Effector CD4-positive, alpha-beta T cell (primary cell): ENCODE results near the gene OSBPL9.
"Not testable (repeated sequence)": the region's sequence is repeated elsewhere in the genome, so short reads cannot be mapped to it uniquely, and the experiment has no call there.

Experiments used
- DNase-seq: peaks from one replicate; pipeline ENCODE4 v3.0.0-alpha.2; 2020

OSBPL9 gene

DNA sequence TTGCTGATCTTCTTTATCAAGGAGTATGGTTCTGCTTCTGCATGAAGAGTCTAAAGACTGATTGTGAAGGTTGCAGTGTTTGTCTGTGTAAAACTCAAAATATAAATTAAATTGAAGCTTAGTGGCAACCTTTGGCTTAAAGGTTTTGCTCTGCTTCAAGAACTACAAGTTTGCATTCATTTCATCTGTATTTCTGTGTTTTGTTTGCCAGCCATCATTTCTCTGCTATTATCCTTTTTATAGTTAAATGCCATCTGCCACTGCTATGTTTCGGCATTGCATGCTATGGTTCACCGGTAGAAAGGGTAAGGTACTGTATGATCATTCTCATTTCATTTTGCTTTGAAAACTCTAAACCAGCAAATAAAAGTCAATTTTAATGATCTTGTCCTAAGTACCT is 52.9 kb downstream of the OSBPL9 start:
- DNase-seq: no peak

DNA sequence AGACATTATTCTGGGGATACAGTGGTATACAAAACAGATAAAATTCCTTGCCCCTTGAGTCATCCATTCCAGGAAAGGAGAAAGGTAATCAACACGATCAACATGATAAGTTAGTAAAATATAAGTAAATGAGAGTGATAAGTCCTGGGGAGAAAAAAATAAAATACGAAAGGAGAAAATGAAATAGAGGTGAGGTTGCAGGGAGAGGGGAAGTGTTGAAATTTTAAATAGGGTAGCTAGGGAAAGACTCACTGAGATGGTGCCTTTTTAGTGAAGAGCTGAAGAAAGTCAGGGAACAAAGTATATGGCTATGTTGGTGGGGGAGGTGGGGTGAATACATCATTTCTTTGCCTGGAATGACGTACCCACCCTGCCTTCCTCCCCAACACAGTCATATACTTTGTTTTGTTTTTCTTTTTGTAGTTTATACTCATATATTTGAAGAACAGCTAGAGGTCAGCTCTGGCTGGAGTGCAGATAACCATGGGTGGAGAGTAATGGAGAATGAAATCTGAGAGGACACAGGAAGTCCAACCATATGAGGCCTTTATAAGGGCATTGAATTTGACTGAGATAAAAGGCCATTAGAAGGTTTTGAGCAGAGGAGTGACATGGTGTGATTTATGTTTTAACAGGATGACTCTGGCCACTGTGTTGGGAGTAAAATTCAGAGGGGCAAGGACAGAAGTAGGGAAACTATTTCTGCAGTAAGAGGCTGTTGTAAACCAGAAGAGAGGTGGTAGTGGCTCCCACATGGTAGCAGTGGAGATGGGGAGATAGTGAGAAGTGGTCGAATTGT is 54.8 kb downstream of the OSBPL9 start:
- no peak for DNase-seq

DNA sequence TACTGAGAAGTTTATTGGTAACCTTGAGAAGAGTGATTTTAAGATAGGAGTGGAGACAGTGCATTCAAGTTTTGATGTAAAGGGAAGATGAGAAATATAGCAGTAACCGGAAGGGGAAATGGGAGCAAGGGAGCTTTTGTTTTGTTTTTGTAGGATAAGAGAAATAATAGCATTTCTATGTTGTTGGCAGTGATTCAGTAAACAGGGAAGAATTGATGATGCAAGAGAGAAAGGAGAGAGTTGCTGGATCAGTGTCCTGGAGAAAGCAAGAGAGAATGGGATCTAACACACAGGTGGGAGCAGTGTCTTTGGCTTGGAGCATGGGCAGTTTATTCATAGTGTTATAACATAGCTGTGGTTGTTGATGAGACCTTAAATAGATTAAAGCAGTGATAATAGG is 56.4 kb downstream of the OSBPL9 start:
- no peak for DNase-seq

DNA sequence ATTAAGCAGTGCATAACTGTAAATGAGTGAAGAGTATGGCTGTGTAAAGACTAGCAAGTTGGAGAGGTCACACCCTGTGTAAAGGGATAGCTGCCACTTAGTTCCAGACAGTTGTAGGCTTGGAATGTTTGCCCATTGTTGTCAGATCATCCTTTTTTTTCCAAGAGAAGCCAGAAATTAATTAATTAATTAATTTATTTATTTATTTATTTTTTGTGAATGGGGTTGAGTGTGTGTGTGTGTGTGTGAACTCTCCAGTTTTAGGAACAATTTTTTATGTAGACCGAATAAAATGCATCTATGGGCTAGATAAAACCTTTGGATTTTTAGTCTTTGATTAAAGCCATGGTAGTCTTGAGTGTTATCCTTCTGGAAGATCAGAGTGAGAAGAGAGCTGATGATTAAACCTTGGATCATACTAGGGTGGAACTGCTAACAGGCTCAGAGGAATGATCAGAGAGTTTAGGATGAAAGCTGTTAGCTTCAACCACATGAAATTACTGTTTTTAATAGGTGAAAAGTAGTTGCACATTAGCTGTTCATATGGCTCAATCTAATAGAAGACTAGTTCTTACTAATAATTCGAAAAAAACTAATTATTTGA is 58.4 kb downstream of the OSBPL9 start:
- no peak for DNase-seq

DNA sequence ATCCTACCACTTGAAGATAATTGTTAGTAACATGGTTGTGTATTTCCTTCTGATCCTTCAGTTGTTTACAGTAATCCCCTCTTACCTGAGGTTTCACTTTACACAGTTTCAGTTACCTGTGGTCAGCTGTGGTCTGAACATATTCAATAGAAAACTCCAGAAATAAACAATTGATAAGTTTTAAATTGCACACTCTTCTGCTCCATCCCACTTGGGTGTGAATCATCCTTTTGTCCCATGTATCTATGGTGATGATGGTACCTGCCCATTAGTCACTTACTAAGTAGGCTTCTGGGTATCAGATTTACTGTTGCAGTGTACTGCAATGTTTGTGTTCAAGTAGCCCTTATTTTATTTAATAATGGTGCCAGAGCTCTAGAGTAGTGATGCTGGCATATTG is 62.5 kb downstream of the OSBPL9 start:
- DNase-seq: no peak

DNA sequence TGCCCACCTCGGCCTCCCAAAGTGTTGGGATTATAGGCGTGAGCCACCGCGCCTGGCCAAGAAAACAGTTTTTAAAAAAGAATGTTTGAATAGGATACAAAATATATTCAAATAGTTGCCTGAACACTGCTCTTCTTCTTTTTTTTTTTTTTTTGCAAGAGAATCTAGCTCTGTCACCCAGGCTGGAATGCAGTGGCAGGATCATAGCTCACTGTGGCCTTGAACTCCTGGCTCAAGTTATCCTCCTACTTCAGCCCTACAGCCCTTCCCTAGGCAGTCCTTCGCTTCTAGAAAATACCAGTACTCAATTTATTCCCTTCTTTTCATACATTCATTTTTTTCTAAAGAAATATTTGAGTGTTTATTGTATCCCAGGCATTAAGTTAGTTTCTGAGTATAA is 67.9 kb downstream of the OSBPL9 start:
- no peak for DNase-seq

DNA sequence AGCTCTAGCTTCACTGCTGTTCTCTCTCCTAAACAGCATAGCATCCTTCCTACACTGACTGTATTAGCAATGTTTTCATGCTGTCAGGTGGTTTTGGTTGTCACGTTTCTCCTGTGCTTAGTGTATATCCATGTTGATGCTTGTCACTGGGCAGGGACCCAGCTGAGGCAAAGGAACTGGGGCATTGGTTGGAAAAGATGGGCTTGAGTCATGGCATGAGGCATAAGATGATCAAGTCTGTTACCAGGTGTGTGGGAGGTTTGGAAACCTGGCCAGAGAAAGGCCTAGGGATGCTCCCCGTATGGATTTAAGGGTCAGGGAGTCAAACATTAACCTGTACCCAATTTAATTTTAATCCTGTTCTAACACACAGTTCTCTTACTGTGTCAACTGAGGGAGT is 69.6 kb downstream of the OSBPL9 start:
- no peak for DNase-seq

DNA sequence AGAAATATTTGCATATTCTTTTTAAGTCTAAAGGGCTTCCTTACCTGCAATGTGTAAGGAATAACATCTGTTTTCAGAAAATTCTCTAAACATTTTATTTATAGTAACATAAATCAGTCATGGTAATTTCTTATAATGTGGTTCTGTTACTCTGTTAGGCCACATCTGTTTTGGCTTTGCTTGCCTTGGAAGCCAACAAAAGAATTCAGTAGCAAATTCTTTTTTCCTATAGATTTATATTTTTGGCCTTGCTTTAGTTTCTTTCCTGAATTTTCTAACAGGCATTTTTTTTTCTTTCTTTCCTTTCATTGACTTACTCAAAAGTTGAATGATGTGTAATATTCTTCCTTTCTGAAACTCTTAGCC is 72.2 kb downstream of the OSBPL9 start:
- no peak for DNase-seq

DNA sequence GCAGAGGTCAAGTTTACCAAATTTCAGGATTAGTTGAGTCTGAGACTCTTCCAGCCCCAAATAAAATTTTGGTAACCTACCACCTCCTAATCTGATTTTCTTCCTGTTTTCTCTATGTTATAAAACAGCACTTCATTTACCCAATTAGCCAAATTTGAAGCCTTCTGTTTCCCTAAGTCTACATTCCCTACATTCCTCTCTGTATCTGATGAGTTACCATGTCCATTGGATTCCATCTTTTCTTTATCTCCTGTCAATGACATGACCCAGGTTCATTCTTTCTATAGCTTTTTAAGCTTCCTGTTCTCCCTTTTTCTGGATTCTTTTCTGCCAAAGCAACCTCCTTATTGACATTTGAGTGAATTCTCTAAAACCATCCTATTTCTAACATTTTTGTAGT is 72.8 kb downstream of the OSBPL9 start:
- no peak for DNase-seq

DNA sequence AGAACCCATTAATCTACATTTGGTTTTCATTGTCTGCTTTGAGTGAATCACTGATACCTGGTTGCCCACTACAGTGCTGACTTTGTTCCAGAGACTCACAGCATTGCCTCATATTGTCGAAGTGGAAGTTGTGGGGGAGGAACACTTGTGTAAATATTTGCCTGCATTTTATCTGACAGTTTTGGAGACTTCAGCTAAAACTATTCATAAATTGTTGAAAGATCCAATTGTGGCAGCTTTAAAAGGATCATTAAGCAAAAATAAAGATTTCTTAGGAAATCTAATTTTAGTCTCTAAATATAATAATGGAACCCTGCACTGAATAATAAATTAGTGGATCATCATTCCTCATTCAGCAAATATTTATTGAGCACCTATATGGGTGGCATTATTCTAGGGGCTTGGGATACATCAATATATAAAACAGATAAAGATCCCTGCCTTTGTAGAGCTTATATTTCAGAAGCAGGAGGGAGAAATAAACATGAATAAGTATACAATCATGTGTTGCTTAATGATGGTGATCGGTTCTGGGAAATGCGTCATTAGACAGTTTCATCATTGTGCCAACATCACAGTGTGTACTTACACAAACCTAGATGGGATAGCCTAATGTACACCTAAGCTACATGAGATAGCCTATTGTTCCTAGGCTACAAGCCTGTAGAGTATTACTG is 73.5 kb downstream of the OSBPL9 start:
- no peak for DNase-seq

DNA sequence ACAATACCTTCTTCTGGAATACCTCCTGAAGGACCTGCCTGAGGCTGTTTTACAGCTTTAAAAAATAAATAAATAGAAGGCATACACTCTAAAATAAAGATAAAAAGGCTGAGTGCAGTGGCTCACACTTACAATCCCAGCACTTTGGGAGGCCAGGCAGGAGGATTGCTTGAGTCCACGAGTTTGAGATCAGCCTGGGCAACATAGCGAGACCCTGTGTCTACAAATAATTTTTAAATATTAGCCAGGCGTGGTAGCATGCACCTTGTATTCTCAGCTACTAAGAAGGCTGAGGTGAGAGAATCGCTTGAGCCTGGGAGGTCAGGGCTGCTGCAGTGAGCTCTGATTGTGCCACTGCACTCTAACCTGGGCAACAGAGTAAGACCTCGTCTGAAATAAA is 75.0 kb downstream of the OSBPL9 start:
- no peak for DNase-seq

DNA sequence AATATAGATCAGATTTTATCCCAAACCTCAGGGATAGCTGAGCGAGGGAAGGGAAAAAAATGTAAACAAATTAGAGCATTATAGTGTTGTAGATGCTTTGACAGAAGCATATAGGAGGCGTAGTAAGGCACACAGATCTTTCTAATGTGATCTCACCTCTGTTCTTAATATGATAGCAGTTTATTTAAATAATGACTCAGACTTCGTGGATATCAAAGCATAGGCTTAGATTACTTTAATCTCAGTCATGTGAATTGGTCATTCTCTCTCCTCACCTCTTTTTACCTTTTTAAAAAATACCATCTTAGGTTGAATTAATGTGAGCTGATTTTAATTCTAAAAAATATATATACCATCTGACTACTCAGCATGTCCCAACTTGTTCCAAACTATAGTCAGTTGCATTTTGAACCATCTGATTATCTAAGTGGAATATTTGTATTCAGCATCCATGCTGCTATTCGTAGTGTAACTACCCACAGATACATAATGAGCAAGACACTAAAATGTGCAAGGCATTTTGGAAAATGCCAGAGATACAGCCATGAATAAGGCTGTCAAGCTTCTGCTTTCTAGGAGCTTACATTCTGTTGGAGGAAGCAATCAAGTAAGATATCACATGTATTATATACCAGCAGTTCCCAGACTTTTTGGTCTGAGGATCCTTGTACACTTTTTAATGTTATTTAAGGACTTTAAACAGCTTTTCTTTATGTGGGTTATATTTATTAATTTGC is 76.7 kb downstream of the OSBPL9 start:
- no peak for DNase-seq

DNA sequence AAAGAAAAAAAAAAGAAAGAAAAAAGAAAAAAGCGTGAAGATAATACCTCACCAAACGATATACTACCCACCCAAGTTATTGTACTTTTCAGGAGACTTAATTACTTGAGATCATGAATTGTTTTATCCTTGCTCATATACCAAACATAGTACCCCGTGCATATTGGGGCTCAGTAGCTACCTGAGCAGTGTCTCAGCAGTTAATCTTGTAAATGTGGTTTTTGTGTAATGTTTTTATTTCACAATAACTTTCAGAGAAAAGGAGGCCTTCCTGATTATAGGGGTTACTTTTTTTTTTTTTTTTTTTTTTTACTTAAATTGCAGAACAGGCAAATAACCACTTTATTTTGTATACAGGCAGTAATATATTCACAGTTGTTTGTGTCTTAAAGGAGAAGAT is 80.3 kb downstream of the OSBPL9 start:
- no peak for DNase-seq

DNA sequence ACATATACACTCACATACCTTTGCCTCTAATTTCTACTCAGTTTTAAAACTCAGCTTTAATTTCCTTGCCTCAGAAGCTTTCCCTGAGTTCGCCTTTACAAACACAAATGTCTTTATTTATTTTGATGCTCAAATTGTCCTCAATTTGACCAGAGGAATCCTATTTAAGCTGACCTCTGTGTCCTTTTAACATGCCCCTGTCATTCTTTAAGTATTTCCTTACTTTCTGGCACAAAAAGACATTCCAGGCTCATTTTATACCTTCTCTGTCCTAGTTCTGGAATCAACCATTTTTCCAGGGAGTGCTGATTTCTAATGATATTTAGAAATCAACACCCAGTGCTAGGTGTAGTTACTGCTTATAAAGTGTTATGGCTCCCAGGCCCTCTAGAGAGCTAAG is 82.5 kb downstream of the OSBPL9 start:
- DNase-seq: no peak

DNA sequence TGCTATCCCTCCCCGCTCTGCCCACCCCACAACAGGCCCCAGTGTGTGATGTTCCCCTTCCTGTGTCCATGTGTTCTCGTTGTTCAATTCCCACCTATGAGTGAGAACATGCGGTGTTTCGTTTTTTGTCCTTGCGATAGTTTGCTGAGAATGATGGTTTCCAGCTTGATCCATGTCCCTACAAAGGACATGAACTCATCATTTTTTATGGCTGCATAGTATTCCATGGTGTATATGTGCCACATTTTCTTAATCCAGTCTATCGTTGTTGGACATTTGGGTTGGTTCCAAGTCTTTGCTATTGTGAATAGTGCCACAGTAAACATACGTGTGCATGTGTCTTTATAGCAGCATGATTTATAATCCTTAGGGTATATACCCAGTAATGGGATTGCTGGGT is 84.9 kb downstream of the OSBPL9 start:
- DNase-seq: not testable (repeated sequence)

DNA sequence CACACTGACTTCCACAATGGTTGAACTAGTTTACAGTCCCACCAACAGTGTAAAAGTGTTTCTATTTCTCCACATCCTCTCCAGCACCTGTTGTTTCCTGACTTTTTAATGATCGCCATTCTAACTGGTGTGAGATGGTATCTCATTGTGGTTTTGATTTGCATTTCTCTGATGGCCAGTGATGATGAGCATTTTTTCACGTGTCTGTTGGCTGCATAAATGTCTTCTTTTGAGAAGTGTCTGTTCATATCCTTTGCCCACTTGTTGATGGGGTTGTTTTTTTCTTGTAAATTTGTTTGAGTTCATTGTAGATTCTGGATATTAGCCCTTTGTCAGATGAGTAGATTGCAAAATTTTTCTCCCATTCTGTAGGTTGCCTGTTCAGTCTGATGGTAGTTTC is 85.3 kb downstream of the OSBPL9 start:
- not testable (repeated sequence) for DNase-seq

DNA sequence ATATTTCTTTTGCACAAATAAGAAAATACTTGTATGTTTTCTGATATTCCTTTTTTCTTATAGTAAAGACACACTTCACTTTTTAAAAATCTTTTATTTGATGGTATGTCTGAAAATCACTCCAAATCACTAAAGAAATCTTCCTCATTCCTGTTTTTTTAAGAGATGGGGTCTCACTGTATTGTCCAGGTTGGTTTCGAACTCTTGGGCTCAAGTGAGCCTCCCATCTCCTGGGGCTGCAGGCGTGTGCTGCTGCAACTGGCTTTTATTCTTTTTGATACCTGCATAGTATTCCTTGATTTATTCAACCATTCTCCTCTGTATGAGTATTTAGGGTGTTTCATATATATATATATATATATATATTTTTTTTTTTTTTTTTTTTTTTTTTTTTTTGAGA is 88.1 kb downstream of the OSBPL9 start:
- no peak for DNase-seq

DNA sequence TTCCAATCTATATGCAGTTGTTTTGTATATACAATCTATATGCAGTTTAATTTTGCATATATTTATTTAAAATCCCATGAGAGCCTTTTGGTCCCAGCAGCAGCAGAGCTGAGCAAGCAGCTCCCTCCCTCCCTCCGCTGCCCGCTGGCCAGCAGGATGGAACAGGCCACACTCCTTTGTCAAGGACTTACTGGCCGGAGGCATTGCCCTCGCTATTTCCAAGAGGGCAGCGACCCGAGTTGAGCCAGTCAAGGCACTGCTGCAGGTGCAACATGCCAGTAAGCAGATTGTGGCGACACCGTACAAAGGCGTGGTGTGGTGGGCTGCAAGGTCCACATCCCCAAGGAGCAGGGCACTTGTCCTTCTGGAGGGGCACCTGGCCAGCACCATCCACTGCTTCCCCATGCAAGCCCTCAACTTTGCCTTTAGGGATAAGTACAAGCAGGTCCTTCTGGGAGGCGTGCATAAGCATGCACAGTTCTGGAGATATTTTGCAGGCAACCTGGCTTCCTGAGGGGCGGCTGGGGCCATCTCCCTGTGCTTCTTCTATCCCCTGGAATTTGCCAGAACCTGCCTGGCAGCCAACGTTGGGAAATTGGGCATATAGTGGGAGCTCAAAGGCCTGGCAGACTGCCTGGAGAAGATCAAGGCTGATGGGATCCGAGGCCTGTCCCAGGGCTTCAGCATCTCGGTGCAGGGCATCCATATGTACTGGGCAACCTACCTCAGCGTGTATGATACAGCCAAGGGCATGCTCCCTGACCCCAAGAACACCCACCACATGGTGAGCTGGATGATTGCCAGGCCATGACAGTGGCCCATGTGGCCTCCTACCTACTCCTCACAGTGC is 92.2 kb downstream of the OSBPL9 start:
- no peak for DNase-seq

DNA sequence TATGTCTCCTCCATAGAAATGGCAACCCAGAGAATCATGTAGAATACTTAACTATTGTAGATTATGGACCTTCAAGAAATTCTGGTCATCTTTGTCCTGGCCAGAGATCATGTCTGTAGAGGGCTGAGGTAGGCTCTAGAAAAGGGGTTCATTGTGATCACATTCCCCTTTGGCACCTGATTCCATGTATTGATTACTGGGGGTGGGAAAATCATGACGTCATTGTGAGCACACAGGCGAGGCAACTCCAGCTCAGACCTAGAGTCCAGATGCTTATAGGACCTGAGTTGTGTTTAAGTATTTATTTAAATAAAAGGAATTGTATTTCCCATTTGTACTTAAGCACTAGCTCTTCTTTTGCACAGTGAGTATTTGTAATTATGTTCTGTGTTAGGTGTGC is 93.1 kb downstream of the OSBPL9 start:
- no peak for DNase-seq

DNA sequence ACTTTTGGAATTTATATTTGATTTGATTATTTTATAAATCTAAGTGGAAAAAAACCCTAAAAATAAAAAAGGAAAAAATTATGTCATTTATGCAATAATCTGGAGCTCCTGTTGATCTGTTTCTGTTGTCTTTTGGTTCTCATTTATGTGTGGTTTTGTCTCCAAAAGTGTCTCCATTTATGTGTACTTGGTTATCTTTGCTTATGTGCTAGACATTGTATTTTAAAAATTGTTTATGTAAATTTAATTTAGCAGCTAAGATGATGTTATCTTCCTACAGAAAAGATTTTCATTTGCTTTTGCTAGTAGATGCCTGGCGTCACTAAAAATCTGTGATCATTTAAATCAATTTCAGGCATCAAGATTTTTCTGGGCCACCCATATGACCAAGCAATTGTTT is 95.7 kb downstream of the OSBPL9 start:
- DNase-seq: no peak

DNA sequence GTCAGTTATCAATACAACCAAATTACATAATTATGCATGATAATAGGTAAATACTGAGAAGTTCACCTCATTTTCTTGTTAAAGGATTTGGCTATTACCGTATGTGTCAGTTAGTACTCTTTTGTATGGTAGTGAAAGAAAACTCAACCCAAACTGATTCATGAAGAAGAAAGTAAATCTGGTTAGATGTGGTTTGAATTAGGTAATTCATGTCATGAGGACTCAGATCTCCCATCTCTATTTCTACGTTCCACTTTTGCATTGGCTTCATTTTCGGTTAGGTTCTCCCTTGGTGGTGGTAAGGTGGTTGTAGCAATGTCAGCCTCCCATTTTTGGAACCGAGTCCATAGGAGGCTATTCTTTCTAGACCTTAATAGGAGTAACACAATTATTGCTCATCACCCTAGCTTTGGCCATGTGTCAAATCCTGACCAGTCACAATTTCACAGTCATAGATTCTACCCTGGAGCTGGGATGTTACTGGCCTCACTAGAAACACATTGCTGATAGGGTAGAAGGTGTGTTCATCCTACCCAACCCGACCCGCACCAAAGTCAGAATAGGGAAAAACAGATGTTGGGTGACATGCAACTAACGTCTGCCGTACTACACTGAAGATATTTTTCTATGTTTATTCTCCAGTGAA is 97.6 kb downstream of the OSBPL9 start:
- no peak for DNase-seq

DNA sequence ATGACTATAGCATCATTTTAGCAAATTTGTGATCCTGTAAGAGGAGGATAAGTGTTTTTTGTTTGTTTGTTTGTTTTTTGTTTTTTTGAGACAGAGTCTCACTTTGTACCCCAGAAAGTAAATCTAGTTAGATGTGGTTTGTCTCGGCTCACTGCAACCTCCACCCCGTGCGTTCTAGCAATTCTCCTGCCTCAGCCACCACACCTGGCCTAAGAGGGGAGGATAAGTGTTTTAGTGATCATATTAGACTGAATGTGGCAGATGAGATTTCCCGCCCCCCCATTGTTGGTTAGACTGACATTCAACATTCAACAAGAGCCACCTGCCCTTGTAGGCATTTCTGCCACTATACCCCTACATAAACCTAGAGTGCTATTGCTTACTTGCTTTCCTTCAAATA is 98.5 kb downstream of the OSBPL9 start:
- no peak for DNase-seq
